Measurements from ENCODE around the gene PXDC1. TPM values are rescaled to one million over a fixed set of nuclear protein-coding genes. Genes with fewer than 3 reads are reported as not detected.

The PXDC1 gene
- total and polyA plus RNA-seq, 7 donors, result 9.8 to 32.0 (median 22.5) TPM

DNA sequence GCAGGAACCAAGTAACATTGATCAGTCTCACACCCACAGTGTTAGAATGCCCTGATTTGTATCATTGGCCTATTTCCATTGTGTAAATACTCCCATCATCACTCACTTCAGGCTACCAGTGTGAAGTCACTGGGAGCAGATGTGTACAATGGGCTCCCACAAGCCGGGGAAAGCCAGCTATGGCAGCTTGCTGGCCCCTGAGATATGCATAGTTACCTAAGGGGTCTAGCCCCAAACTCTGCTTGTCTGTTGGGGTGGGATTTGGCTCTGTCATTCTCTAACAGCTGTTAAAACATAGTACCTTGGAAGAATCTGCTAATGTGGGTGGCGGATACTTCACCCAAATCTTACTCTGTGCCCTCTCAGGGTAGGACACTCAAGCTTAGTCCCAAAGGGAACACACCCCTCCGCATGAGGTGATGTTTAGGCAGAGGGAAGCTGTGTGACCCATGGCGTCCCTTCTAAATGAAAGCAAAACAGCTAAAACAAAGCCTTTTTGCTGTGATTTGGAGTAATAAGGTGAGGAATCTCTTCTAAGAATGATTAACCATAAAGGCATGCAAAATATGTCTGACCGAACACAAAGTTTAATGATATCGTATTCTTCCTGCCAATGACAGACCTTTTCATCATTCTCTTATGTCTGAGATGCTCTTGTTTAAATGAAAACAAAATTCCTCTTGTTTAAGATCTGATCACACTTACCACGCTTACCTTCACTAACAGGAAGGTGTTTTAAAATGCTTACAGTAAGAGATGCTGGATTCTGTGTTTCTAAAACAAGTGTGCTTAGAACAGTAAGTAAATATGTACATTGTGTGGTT, 45.9 kb upstream of the PXDC1 start:
- ATAC-seq (no peak), DNase-seq (no peak)
- Histone ChIP-seq H3K4me1 (peaks cover 6% of the 10 kb centered on the region), H3K9me3 (no peaks in the 10 kb centered on the region), H3K36me3 (ENCODE audit: insufficient read depth in 1 of 2, low read depth in 1 of 2) (no peaks in the 10 kb centered on the region), H3K27me3 (ENCODE audit: insufficient read depth in 3 of 3, low read length in 2 of 3) (no peaks in the 10 kb centered on the region), H3K4me3 (no peak overlapping the region), H3K27ac (no peak overlapping the region)
- intact Hi-C loops (cut with DNase I), result no loop called here
- WGBS, 3 donors, result 74 to 83% (median 75%) methylated on average over 7 of the region's 7 CpGs
- TF ChIP-seq, protein P1, sequence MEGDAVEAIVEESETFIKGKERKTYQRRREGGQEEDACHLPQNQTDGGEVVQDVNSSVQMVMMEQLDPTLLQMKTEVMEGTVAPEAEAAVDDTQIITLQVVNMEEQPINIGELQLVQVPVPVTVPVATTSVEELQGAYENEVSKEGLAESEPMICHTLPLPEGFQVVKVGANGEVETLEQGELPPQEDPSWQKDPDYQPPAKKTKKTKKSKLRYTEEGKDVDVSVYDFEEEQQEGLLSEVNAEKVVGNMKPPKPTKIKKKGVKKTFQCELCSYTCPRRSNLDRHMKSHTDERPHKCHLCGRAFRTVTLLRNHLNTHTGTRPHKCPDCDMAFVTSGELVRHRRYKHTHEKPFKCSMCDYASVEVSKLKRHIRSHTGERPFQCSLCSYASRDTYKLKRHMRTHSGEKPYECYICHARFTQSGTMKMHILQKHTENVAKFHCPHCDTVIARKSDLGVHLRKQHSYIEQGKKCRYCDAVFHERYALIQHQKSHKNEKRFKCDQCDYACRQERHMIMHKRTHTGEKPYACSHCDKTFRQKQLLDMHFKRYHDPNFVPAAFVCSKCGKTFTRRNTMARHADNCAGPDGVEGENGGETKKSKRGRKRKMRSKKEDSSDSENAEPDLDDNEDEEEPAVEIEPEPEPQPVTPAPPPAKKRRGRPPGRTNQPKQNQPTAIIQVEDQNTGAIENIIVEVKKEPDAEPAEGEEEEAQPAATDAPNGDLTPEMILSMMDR (IDR thresholded peaks at IDR 0.05), result no peak

DNA sequence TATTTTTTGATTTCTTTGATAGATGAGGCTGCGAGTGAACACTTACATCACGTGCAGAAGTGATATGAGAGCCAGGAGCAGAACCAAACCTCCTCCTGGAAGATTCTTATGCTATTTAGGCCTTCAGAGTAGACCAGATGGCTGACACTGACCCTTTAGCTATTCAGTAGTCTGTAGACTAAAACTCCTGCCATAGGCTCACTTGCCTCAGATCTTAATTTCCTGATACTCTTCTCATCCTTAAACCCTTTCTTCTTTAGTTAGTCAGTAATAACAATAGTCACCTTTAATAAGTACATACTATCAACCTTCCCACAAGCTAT, 45.2 kb upstream of the PXDC1 start:
- intact Hi-C loops (cut with DNase I), result no loop called here
- no peak for ATAC-seq
- no peaks in the 10 kb centered on the region for H3K27me3 ChIP-seq (ENCODE audit: insufficient read depth in 3 of 3, low read length in 2 of 3)
- H3K27ac ChIP-seq, result no peak overlapping the region
- DNase-seq, result no peak
- peaks cover 6% of the 10 kb centered on the region for H3K4me1 ChIP-seq
- H3K36me3 ChIP-seq (ENCODE audit: insufficient read depth in 1 of 2, low read depth in 1 of 2), result no peaks in the 10 kb centered on the region
- TF ChIP-seq, protein P1 (IDR thresholded peaks at IDR 0.05), result no peak
- WGBS, 3 donors, result 46 to 63% (median 53%) methylated on average over 2 of the region's 2 CpGs
- H3K4me3 ChIP-seq, result no peak overlapping the region
- H3K9me3 ChIP-seq, result no peaks in the 10 kb centered on the region

GRCh38 chr6:3795836-3796718, 44.6 kb upstream of the PXDC1 start:
- H3K27ac ChIP-seq, result no peak overlapping the region
- H3K4me1 ChIP-seq, result peaks cover 6% of the 10 kb centered on the region

GRCh38 chr6:3794092-3794491, 42.6 kb upstream of the PXDC1 start:
- ATAC-seq (no peak), DNase-seq (no peak)
- Histone ChIP-seq H3K4me3 (no peak overlapping the region), H3K9me3 (no peaks in the 10 kb centered on the region), H3K36me3 (ENCODE audit: insufficient read depth in 1 of 2, low read depth in 1 of 2) (no peaks in the 10 kb centered on the region), H3K27me3 (ENCODE audit: insufficient read depth in 3 of 3, low read length in 2 of 3) (no peaks in the 10 kb centered on the region), H3K27ac (no peak overlapping the region), H3K4me1 (peaks cover 6% of the 10 kb centered on the region)
- intact Hi-C loops (cut with DNase I), result no loop called here
- TF ChIP-seq, protein P1 (IDR thresholded peaks at IDR 0.05), result no peak

More at GRCh38 chr6:3795836-3796718, 44.6 kb upstream of the PXDC1 start:
- DNase-seq (peak in 1 of 2 donors; percentile 28), ATAC-seq (no peak)
- Histone ChIP-seq H3K4me3 (no peak overlapping the region), H3K27me3 (ENCODE audit: insufficient read depth in 3 of 3, low read length in 2 of 3) (no peaks in the 10 kb centered on the region), H3K36me3 (ENCODE audit: insufficient read depth in 1 of 2, low read depth in 1 of 2) (no peaks in the 10 kb centered on the region), H3K9me3 (no peaks in the 10 kb centered on the region)
- TF ChIP-seq, protein P1 (IDR thresholded peaks at IDR 0.05), result no peak
- WGBS, 3 donors, result 45 to 58% (median 48%) methylated on average over 10 of the region's 10 CpGs
- intact Hi-C loops (cut with DNase I), result no loop called here
